GM12878 (cell line): ENCODE measurements around the gene ZNF124. TPM values are rescaled to one million over a fixed set of nuclear protein-coding genes. Genes with fewer than 3 reads are reported as not detected.

Source experiments
- ATAC-seq: fragments of 200-7000 bp; cut with Tn5 transposase; 3 replicates; pipeline ENCODE4 v1.9.1; 2020; ENCODE audit warnings: mild to moderate bottlenecking, moderate library complexity
- BruUV-seq: library from RNA; stranded (reverse); fragments of 400-500 nt; replicated peaks from 2 replicates; lab custom pipeline; 2021; lab: Mats Ljungman, UMichigan
- CTCF ChIA-PET: fragments of 300-600 bp; sonication (Branson Sonifier 250); formaldehyde crosslinking; extraction: SDS; loops from one replicate; lab custom pipeline; 2021; ENCODE audit warnings: inconsistent platforms; lab: Yijun Ruan, JAX
- POLR2A ChIA-PET: fragments of 350-600 bp; formaldehyde crosslinking; extraction: SDS; loops from one replicate; lab custom pipeline; 2021; ENCODE audit warnings: inconsistent platforms; lab: Charles Lee
- RAD21 ChIA-PET: fragments of 300-600 bp; sonication (Branson Sonifier 250); formaldehyde crosslinking; loops from one replicate; lab custom pipeline; 2023; ENCODE audit warnings: antibody characterized with exemption; ENCODE audit not compliant: unreplicated experiment; lab: Charles Lee
- SMC1A ChIA-PET: fragments of 300-600 bp; sonication (Branson Sonifier 250); formaldehyde crosslinking; loops from one replicate; lab custom pipeline; 2023; ENCODE audit not compliant: unreplicated experiment, uncharacterized antibody; lab: Charles Lee
- DNase-seq: peaks from one replicate; pipeline ENCODE4 v3.0.0-alpha.2; 2011; ENCODE audit warnings: low read depth, low spot score
- FAIRE-seq: peaks from 3 replicates; lab custom pipeline; 2011; peaks lifted over from hg19 to GRCh38; lab: Jason Lieb, UNC
- H2AFZ ChIP-seq: 2 replicates; pipeline ENCODE4 v1.6.0; 2011; ENCODE audit warnings: low read depth, low read length, control low read depth; ENCODE audit not compliant: control insufficient read depth
- H3K27ac ChIP-seq: 2 replicates; pipeline ENCODE4 v1.5.1; 2011; ENCODE audit warnings: control low read depth; ENCODE audit not compliant: control insufficient read depth, insufficient read depth
- H3K27me3 ChIP-seq, 2 experiments: replicated peaks in 1 of 2; 2 replicates each; pipeline versions ENCODE4 v1.6.0 to v1.6.1; 2011; ENCODE audit warnings: low read length in 1 of 2; ENCODE audit not compliant: control insufficient read depth in 2 of 2, insufficient read depth in 2 of 2
- H3K36me3 ChIP-seq, 2 experiments: 2 replicates each; pipeline ENCODE4 v1.5.1; 2011; ENCODE audit warnings: low read length in 1 of 2; ENCODE audit not compliant: control insufficient read depth in 2 of 2, insufficient read depth in 2 of 2
- H3K4me1 ChIP-seq: 2 replicates; pipeline ENCODE4 v1.6.1; 2011; ENCODE audit warnings: mild to moderate bottlenecking, low read length, moderate library complexity, mixed read lengths; ENCODE audit not compliant: control insufficient read depth, insufficient read depth
- H3K4me2 ChIP-seq: 2 replicates; pipeline ENCODE4 v1.6.0; 2011; ENCODE audit warnings: control low read depth; ENCODE audit not compliant: control insufficient read depth, insufficient read depth
- H3K4me3 ChIP-seq: fragments of 200-600 bp; sonication (generic); 2 replicates; pipeline ENCODE4 v1.5.1; 2016
- H3K79me2 ChIP-seq: 2 replicates; pipeline ENCODE4 v1.6.0; 2011; ENCODE audit warnings: low read length; ENCODE audit not compliant: control insufficient read depth, insufficient read depth
- H3K9ac ChIP-seq: 2 replicates; pipeline ENCODE4 v1.8.0; 2011; ENCODE audit warnings: low read length, control low read depth, mixed read lengths; ENCODE audit not compliant: control insufficient read depth, insufficient read depth
- H3K9me3 ChIP-seq: replicated peaks from 3 replicates; pipeline ENCODE4 v1.5.1; 2011; ENCODE audit warnings: mild to moderate bottlenecking, low read length; ENCODE audit not compliant: control insufficient read depth, insufficient read depth
- H4K20me1 ChIP-seq: 2 replicates; pipeline ENCODE4 v1.6.0; 2011; ENCODE audit not compliant: control insufficient read depth, insufficient read depth
- CBX3 ChIP-seq: fragments of 200-600 bp; sonication (generic); IDR thresholded peaks from 2 replicates; pipeline ENCODE4 v1.6.1; 2016; ENCODE audit warnings: low read depth, borderline replicate concordance
- CBX5 ChIP-seq: sonication (generic); IDR thresholded peaks from 2 replicates; pipeline ENCODE4 v1.6.1; 2016; ENCODE audit warnings: low read depth, moderate library complexity, mild to moderate bottlenecking, inconsistent platforms
- KLF5 ChIP-seq: fragments of 450-650 bp; IDR thresholded peaks from 2 replicates; pipeline ENCODE4 v1.6.1; 2014; ENCODE audit warnings: mild to moderate bottlenecking; ENCODE audit not compliant: partially characterized antibody
- LARP7 ChIP-seq: fragments of 450-650 bp; IDR thresholded peaks from 2 replicates; pipeline ENCODE4 v1.6.1; 2017; ENCODE audit warnings: mild to moderate bottlenecking
- MEF2A ChIP-seq: IDR thresholded peaks from 2 replicates; pipeline ENCODE4 v1.6.1; 2011; ENCODE audit warnings: low read depth, mild to moderate bottlenecking, low read length, moderate library complexity; ENCODE audit not compliant: insufficient read depth
- NR2C2 ChIP-seq: IDR thresholded peaks from 2 replicates; pipeline ENCODE4 v1.6.1; 2011; ENCODE audit warnings: borderline replicate concordance, low read depth; ENCODE audit not compliant: control insufficient read depth, insufficient read length
- POLR2A ChIP-seq: IDR thresholded peaks from 2 replicates; pipeline ENCODE4 v1.6.1; 2011; ENCODE audit warnings: low read depth, mild to moderate bottlenecking, low read length
- POU2F2 ChIP-seq: IDR thresholded peaks from 3 replicates; pipeline ENCODE4 v1.6.1; 2011; ENCODE audit warnings: low read depth, mild to moderate bottlenecking, low read length, borderline replicate concordance
- ZNF217 ChIP-seq: fragments of 450-650 bp; IDR thresholded peaks from 2 replicates; pipeline ENCODE4 v1.6.1; 2017; ENCODE audit warnings: antibody characterized with exemption, mild to moderate bottlenecking
- ZNF274 ChIP-seq: IDR thresholded peaks from one replicate; pipeline ENCODE4 v1.8.0; 2011; ENCODE audit not compliant: insufficient read length, insufficient read depth
- WGBS: methylation state at CpG from one replicate; pipeline ENCODE4 v1.1.6; 2016; ENCODE audit warnings: low lambda C conversion rate; ENCODE audit not compliant: insufficient replicate concordance, insufficient coverage; ENCODE audit errors: missing lambda C conversion rate; 5-methylcytosine and 5-hydroxymethylcytosine counted together
- in situ Hi-C: fragments of 300-500 bp; cut with MboI; formaldehyde crosslinking; loops from 9 replicates; pipeline ENCODE4 v1.14.3; 2018; ENCODE audit warnings: mixed read lengths
- intact Hi-C: fragments of 100-400 bp; cut with micrococcal nuclease; formaldehyde crosslinking; loops from one replicate; pipeline ENCODE4 v1.14.2; 2022; ENCODE audit not compliant: unreplicated experiment
- polyA plus RNA-seq, 11 experiments: library from polyadenylated mRNA; depleted of rRNA in 4 of 11; unstranded in 6 of 11; stranded (reverse) in 5 of 11; fragments of >200 nt; fragmentation: Nextera tagmentation in 4 of 11; fragmentation: Illumina TruSeq in 1 of 11; extraction: Ambion mirVana in 4 of 11; extraction: Trizol in 1 of 11; gene quantifications; 1 replicate in 1 of 11; 2 replicates in 10 of 11; pipeline versions ENCODE4 v1.2.1 to v1.2.3, GENCODE V29; 2011 to 2016; ENCODE audit warnings: inconsistent platforms in 2 of 11, missing spikeins in 2 of 11, low read depth in 1 of 11
- total RNA-seq, 4 experiments: library from RNA; depleted of rRNA in 3 of 4; stranded (reverse); fragments of >200 nt in 3 of 4; fragmentation: Illumina TruSeq in 1 of 4; extraction: Trizol in 1 of 4; gene quantifications; 2 replicates each; pipeline versions ENCODE4 v1.2.1 to v1.2.3, GENCODE V29; 2013 to 2021
- TF ChIP-seq, protein P1 (sequence below): fragments of 450-650 bp; IDR thresholded peaks from 2 replicates; pipeline ENCODE4 v1.6.1; 2017; ENCODE audit warnings: mild to moderate bottlenecking

ZNF124 gene
- total and polyA plus RNA-seq, 10 of the 15 experiments (the other 5 are each of a cell fraction or from before 2014, with no cell fraction given), result 6.8 to 37.5 (median 12.5) TPM

DNA sequence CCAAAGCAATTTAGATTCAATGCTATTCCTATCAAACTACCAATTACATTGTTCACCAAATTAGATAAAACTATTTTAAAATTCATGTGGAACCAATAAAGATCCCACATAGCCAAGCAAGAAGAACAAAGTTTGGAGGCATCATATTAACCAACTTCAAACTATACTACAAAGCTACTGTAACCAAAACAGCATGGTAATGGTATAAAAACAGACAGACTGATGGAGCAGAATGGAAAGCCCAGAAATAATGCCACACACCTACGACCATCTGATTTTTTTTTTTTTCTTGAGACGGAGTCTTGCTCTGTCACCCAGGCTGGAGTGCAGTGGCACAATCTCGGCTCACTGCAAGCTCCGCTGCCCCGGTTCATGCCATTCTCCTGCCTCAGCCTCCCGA lies 7.1 kb downstream of the ZNF124 start:
- in situ Hi-C loops, result no loop called here
- SMC1A ChIA-PET, result interaction anchor here (0.9 kb wide), 1 partner anchor 129 kb away, joined by 3 read pairs; no protein-coding TSS in a partner anchor
- TF ChIP-seq ZNF217, result 0 out of 2 replicates have a peak, but pooled peaks have one; percentile 23
- no peak for TF ChIP-seq MEF2A

DNA sequence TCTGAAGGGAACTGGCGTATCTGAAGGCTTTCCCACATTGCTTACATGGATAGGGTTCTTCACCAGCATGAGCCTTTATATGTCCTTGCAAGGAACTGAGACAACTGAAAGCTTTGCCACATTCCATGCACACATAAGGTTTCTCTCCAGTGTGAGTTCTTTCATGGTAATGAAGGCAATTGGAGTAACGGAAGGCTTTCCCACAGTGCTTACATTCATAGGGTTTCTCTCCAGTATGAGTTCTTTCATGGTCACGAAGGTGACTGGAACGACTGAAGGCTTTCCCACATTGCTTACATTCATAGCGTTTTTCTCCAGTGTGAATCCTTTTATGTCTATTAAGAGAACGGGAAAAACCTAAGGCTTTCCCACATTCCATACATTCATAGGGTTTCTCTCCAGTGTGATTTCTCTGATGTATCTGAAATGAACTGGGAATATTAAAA lies 15.0 kb downstream of the ZNF124 start:
- BruUV-seq, result no TSS peak
- SMC1A ChIA-PET, result no interaction called here
- CTCF ChIA-PET, result no interaction called here
- intact Hi-C loops, result no loop called here
- in situ Hi-C loops, result no loop called here
- no peak overlapping the region for H3K9ac ChIP-seq
- TF ChIP-seq ZNF274 (peak; percentile 80), ZNF217 (0 out of 2 replicates have a peak, but pooled peaks have one; percentile 46), KLF5 (peak; percentile 96), CBX3 (0 out of 2 replicates have a peak, but pooled peaks have one; percentile 6), POU2F2 (0 out of 3 replicates have a peak, but pooled peaks have one; percentile 37), POLR2A (no peak), LARP7 (0 out of 2 replicates have a peak, but pooled peaks have one; percentile 21), CBX5 (peak; percentile 93), NR2C2 (no peak)
- TF ChIP-seq, protein P1, sequence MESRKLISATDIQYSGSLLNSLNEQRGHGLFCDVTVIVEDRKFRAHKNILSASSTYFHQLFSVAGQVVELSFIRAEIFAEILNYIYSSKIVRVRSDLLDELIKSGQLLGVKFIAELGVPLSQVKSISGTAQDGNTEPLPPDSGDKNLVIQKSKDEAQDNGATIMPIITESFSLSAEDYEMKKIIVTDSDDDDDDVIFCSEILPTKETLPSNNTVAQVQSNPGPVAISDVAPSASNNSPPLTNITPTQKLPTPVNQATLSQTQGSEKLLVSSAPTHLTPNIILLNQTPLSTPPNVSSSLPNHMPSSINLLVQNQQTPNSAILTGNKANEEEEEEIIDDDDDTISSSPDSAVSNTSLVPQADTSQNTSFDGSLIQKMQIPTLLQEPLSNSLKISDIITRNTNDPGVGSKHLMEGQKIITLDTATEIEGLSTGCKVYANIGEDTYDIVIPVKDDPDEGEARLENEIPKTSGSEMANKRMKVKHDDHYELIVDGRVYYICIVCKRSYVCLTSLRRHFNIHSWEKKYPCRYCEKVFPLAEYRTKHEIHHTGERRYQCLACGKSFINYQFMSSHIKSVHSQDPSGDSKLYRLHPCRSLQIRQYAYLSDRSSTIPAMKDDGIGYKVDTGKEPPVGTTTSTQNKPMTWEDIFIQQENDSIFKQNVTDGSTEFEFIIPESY, result peak; percentile 59; the same call in 1 of the 2 replicates
- TF ChIP-seq, all 136 proteins: peak for 8
- DNase-seq (no peak), FAIRE-seq (no peak), ATAC-seq (no peak)
- Histone ChIP-seq H3K9me3 (peaks cover 62% of the 10 kb centered on the region), H3K4me1 (no peaks in the 10 kb centered on the region), H3K4me2 (no peak overlapping the region), H3K36me3 (peaks cover 7 to 33% of the 10 kb centered on the region in 2 experiments), H2AFZ (no peak overlapping the region), H3K79me2 (peaks cover 9% of the 10 kb centered on the region), H3K27me3 (no peaks in the 10 kb centered on the region), H3K27ac (no peak overlapping the region), H3K4me3 (no peak overlapping the region), H4K20me1 (no peaks in the 10 kb centered on the region)
- POLR2A ChIA-PET, result no interaction called here
- WGBS, result 98% methylated on average over 6 of the region's 6 CpGs
- RAD21 ChIA-PET, result no interaction called here

More for the DNA sequence above, 7.1 kb downstream of the ZNF124 start:
- no TSS peak for BruUV-seq
- no peaks in the 10 kb centered on the region for H4K20me1 ChIP-seq
- peaks cover 49% of the 10 kb centered on the region for H3K79me2 ChIP-seq
- H3K9ac ChIP-seq, result no peak overlapping the region
- no peaks in the 10 kb centered on the region for H3K4me1 ChIP-seq
- H3K27me3 ChIP-seq, result no peaks in the 10 kb centered on the region
- 91% methylated on average over 6 of the region's 6 CpGs for WGBS
- ATAC-seq (no peak), DNase-seq (no peak), FAIRE-seq (no peak)
- POLR2A ChIA-PET, result no interaction called here
- H3K36me3 ChIP-seq, result peaks cover 0 to 3% of the 10 kb centered on the region in 2 experiments; a peak in 1 of 4 replicates
- no peak overlapping the region for H3K27ac ChIP-seq
- no peak overlapping the region for H3K4me2 ChIP-seq
- RAD21 ChIA-PET, result no interaction called here
- peaks cover 29% of the 10 kb centered on the region for H3K9me3 ChIP-seq
- no peak overlapping the region for H3K4me3 ChIP-seq
- CTCF ChIA-PET, result no interaction called here
- no peak overlapping the region for H2AFZ ChIP-seq
- intact Hi-C loops, result no loop called here
